Right forelimb (tissue), 1 donor: Measurements from ENCODE around the gene RHBDD3.
"Not testable (repeated sequence)": the region's sequence is repeated elsewhere in the genome, so short reads cannot be mapped to it uniquely, and the experiment has no call there.

Source experiments
- DNase-seq: peaks from one replicate; pipeline ENCODE4 v3.0.0-alpha.2; 2018

RHBDD3 gene

GRCh38 chr22:29268511-29269229 lies 889 bp upstream of the RHBDD3 start:
- peak; percentile 86 for DNase-seq

- DNase-seq, result no peak
Measured at GRCh38 chr22:29267462-29267857, 321 bp downstream of the RHBDD3 start.

- DNase-seq, result no peak
Measured at GRCh38 chr22:29266564-29267461, 968 bp downstream of the RHBDD3 start.

- no peak for DNase-seq
Measured at GRCh38 chr22:29265929-29266328, 1.9 kb downstream of the RHBDD3 start.

GRCh38 chr22:29265305-29265704 lies 2.5 kb downstream of the RHBDD3 start:
- DNase-seq, result no peak

GRCh38 chr22:29263791-29264276 lies 3.9 kb downstream of the RHBDD3 start:
- no peak for DNase-seq

GRCh38 chr22:29260601-29261315 lies 7.0 kb downstream of the RHBDD3 start:
- DNase-seq, result no peak

- no peak for DNase-seq
Measured at GRCh38 chr22:29260031-29260560, 7.7 kb downstream of the RHBDD3 start.

GRCh38 chr22:29259253-29259899 lies 8.4 kb downstream of the RHBDD3 start:
- DNase-seq, result no peak

GRCh38 chr22:29258407-29259252 lies 9.2 kb downstream of the RHBDD3 start:
- DNase-seq, result no peak

GRCh38 chr22:29257751-29258181 lies 10.0 kb downstream of the RHBDD3 start:
- no peak for DNase-seq

- no peak for DNase-seq
Measured at GRCh38 chr22:29256606-29257325, 11.0 kb downstream of the RHBDD3 start.

GRCh38 chr22:29255064-29255621 lies 12.6 kb downstream of the RHBDD3 start:
- no peak for DNase-seq

GRCh38 chr22:29254286-29254660 lies 13.5 kb downstream of the RHBDD3 start:
- DNase-seq, result no peak

GRCh38 chr22:29253561-29254285 lies 14.1 kb downstream of the RHBDD3 start:
- DNase-seq, result no peak

- DNase-seq, result no peak
Measured at GRCh38 chr22:29251981-29252911, 15.5 kb downstream of the RHBDD3 start.

GRCh38 chr22:29251265-29251664 lies 16.5 kb downstream of the RHBDD3 start:
- no peak for DNase-seq

GRCh38 chr22:29247891-29248290 lies 19.9 kb downstream of the RHBDD3 start:
- DNase-seq, result not testable (repeated sequence)
